ENCODE results near the gene PSAPL1.

- no peak for TF ChIP-seq POLR2A (IDR thresholded peaks at IDR 0.05; ENCODE audit: low read depth)
- TF ChIP-seq CTCF (IDR thresholded peaks at IDR 0.05): no peak
Measured at GRCh38 chr4:7473081-7473480, 38.4 kb upstream of the PSAPL1 start.
